ENCODE measurements around the gene KATNAL2.

KATNAL2 gene

DNA sequence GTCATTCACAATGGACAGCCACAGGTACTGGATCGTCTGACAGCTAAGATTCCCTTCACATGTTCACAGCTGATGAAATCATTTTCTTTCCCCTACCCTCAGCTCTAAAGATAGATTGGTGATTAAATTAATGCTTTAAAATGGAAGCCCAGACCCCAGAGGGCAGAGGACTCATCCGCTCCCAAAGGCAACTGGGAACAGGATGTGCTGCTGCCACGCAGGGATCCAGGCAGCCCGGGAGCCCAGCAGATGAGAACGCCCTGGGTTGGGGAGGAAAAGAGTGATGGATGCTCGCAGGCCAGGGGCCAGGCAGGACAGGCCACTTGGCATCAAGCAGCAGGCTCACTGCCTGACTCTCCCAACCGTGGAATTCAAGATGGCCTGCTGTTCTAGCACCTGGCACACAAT lies 191.6 kb downstream of the KATNAL2 start:
- H3K9me3 ChIP-seq (ENCODE audit: control insufficient read depth in 1 of 2, low read length in 2 of 2), result no peaks in the 10 kb centered on the region
- H3K4me1 ChIP-seq (ENCODE audit: control insufficient read depth in 1 of 2, insufficient read depth in 2 of 2, low read length in 2 of 2), result no peaks in the 10 kb centered on the region
- no peak overlapping the region for H3K4me3 ChIP-seq (ENCODE audit: low read depth in 1 of 2, low read length in 2 of 2)
- no peak overlapping the region for H3K27ac ChIP-seq (ENCODE audit: low read depth, low read length)
- H3K27me3 ChIP-seq (ENCODE audit: control insufficient read depth in 1 of 2, insufficient read depth in 2 of 2, low read length in 2 of 2), result no peaks in the 10 kb centered on the region
- no peak overlapping the region for H3K9ac ChIP-seq (ENCODE audit: low read depth in 1 of 2, low read length in 2 of 2)
- peaks cover 22 to 73% of the 10 kb centered on the region in 2 donors for H3K36me3 ChIP-seq (ENCODE audit: control insufficient read depth in 1 of 2, insufficient read depth in 2 of 2, low read length in 2 of 2)

DNA sequence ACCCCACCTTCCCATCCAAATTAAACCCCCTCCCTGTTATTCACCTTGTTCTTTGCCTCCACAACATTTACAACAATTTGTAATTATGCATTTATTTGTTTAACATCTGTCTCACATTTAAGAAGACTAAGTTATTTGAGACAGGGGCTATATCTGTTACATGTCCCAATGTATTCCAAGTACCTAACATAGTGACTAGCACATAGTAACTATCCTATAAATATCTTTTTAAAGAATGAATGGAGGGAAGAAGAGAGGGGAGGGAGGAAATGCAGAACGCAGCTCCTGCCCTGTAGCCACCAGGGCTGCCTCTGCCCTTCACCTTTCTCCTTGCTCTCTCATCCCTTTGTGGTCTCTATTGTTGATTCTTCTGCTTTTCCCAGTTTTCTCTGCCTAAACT lies 192.3 kb downstream of the KATNAL2 start:
- Histone ChIP-seq H3K27ac (ENCODE audit: low read depth, low read length) (no peak overlapping the region), H3K27me3 (ENCODE audit: control insufficient read depth in 1 of 2, insufficient read depth in 2 of 2, low read length in 2 of 2) (no peaks in the 10 kb centered on the region), H3K4me1 (ENCODE audit: control insufficient read depth in 1 of 2, insufficient read depth in 2 of 2, low read length in 2 of 2) (no peaks in the 10 kb centered on the region), H3K36me3 (ENCODE audit: control insufficient read depth in 1 of 2, insufficient read depth in 2 of 2, low read length in 2 of 2) (peaks cover 27 to 73% of the 10 kb centered on the region in 2 donors), H3K4me3 (ENCODE audit: low read depth in 1 of 2, low read length in 2 of 2) (no peak overlapping the region), H3K9me3 (ENCODE audit: control insufficient read depth in 1 of 2, low read length in 2 of 2) (no peaks in the 10 kb centered on the region), H3K9ac (ENCODE audit: low read depth in 1 of 2, low read length in 2 of 2) (no peak overlapping the region)

DNA sequence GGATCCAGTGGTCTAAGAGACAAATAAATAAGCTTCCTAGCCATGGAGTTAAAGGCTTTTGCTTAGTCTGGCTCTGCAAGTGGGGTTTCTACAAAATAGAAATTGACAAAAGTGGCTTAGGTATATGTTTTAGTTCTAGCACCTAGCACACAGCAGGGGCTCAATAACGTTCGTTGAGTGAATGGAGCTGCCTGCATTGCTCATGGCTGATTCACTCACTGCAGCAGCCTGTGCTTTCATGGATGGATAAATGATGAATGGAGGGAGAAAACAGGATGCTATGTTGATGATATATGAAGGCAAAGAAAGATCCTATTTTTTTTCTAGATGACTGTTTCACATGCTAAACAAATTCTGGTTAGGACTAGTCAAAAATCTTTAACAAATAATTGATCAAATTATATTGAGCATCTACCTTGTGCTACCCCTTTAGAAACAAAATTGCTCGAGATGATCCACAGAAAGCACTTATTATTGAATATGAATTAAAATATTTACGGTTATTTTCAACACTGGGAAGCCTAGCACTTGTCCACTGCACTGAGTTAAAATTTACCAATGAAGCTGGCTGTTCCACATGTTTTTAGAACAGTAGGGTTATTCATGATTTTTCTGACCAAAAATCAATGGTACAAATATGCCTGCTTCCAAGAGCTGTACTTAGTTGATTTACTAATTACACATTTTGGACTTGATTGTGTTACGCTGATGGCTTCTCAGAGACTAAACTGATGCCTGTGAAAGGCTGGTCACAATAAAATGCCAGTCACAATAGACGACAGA lies 193.3 kb downstream of the KATNAL2 start:
- H3K27ac ChIP-seq (ENCODE audit: low read depth, low read length), result no peak overlapping the region
- H3K27me3 ChIP-seq (ENCODE audit: control insufficient read depth in 1 of 2, insufficient read depth in 2 of 2, low read length in 2 of 2), result no peaks in the 10 kb centered on the region
- H3K9me3 ChIP-seq (ENCODE audit: control insufficient read depth in 1 of 2, low read length in 2 of 2), result no peaks in the 10 kb centered on the region
- H3K9ac ChIP-seq (ENCODE audit: low read depth in 1 of 2, low read length in 2 of 2), result no peak overlapping the region
- no peaks in the 10 kb centered on the region for H3K4me1 ChIP-seq (ENCODE audit: control insufficient read depth in 1 of 2, insufficient read depth in 2 of 2, low read length in 2 of 2)
- H3K36me3 ChIP-seq (ENCODE audit: control insufficient read depth in 1 of 2, insufficient read depth in 2 of 2, low read length in 2 of 2), result peaks cover 27 to 69% of the 10 kb centered on the region in 2 donors
- H3K4me3 ChIP-seq (ENCODE audit: low read depth in 1 of 2, low read length in 2 of 2), result no peak overlapping the region

GRCh38 chr18:47113796-47114540 lies 196.6 kb downstream of the KATNAL2 start:
- Histone ChIP-seq H3K4me3 (ENCODE audit: low read depth in 1 of 2, low read length in 2 of 2) (no peak overlapping the region), H3K9ac (ENCODE audit: low read depth in 1 of 2, low read length in 2 of 2) (no peak overlapping the region), H3K27ac (ENCODE audit: low read depth, low read length) (no peak overlapping the region), H3K36me3 (ENCODE audit: control insufficient read depth in 1 of 2, insufficient read depth in 2 of 2, low read length in 2 of 2) (peaks cover 18 to 53% of the 10 kb centered on the region in 2 donors), H3K4me1 (ENCODE audit: control insufficient read depth in 1 of 2, insufficient read depth in 2 of 2, low read length in 2 of 2) (no peaks in the 10 kb centered on the region), H3K27me3 (ENCODE audit: control insufficient read depth in 1 of 2, insufficient read depth in 2 of 2, low read length in 2 of 2) (no peaks in the 10 kb centered on the region), H3K9me3 (ENCODE audit: control insufficient read depth in 1 of 2, low read length in 2 of 2) (no peaks in the 10 kb centered on the region)

- H3K4me1 ChIP-seq (ENCODE audit: control insufficient read depth in 1 of 2, insufficient read depth in 2 of 2, low read length in 2 of 2), result no peaks in the 10 kb centered on the region
- H3K27me3 ChIP-seq (ENCODE audit: control insufficient read depth in 1 of 2, insufficient read depth in 2 of 2, low read length in 2 of 2), result no peaks in the 10 kb centered on the region
- H3K36me3 ChIP-seq (ENCODE audit: control insufficient read depth in 1 of 2, insufficient read depth in 2 of 2, low read length in 2 of 2), result peaks cover 17 to 47% of the 10 kb centered on the region in 2 donors
Observed at GRCh38 chr18:47115205-47115604, 197.8 kb downstream of the KATNAL2 start.

DNA sequence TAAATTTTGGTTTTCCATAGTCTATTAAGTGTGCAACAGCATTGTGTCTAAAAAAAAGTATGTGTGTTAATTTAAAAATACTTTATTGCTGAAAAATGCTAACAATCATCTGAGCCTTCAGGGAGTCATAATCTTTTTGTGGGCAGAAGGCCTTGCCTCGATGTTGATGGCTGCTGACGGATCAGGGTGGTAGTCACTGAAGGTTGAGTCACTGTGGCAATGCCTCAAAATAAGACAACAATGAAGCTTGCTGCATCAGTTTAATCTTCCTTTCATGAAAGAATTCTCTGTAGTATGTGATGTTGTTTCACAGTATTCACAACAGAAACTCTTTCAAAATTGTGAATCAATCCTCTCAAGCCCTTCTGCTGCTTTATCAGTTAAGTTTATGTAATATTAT lies 201.6 kb downstream of the KATNAL2 start:
- no peak overlapping the region for H3K27ac ChIP-seq (ENCODE audit: low read depth, low read length)
- no peaks in the 10 kb centered on the region for H3K4me1 ChIP-seq (ENCODE audit: control insufficient read depth in 1 of 2, insufficient read depth in 2 of 2, low read length in 2 of 2)
- H3K27me3 ChIP-seq (ENCODE audit: control insufficient read depth in 1 of 2, insufficient read depth in 2 of 2, low read length in 2 of 2), result no peaks in the 10 kb centered on the region
- H3K9me3 ChIP-seq (ENCODE audit: control insufficient read depth in 1 of 2, low read length in 2 of 2), result no peaks in the 10 kb centered on the region
- no peak overlapping the region for H3K4me3 ChIP-seq (ENCODE audit: low read depth in 1 of 2, low read length in 2 of 2)
- H3K9ac ChIP-seq (ENCODE audit: low read depth in 1 of 2, low read length in 2 of 2), result no peak overlapping the region
- peaks cover 9 to 16% of the 10 kb centered on the region in 2 donors for H3K36me3 ChIP-seq (ENCODE audit: control insufficient read depth in 1 of 2, insufficient read depth in 2 of 2, low read length in 2 of 2)

More at GRCh38 chr18:47115205-47115604, 197.8 kb downstream of the KATNAL2 start:
- Histone ChIP-seq H3K4me3 (ENCODE audit: low read depth in 1 of 2, low read length in 2 of 2) (no peak overlapping the region), H3K9me3 (ENCODE audit: control insufficient read depth in 1 of 2, low read length in 2 of 2) (no peaks in the 10 kb centered on the region), H3K27ac (ENCODE audit: low read depth, low read length) (no peak overlapping the region), H3K9ac (ENCODE audit: low read depth in 1 of 2, low read length in 2 of 2) (no peak overlapping the region)

GRCh38 chr18:47120428-47120827 lies 203.0 kb downstream of the KATNAL2 start:
- no peaks in the 10 kb centered on the region for H3K9me3 ChIP-seq (ENCODE audit: control insufficient read depth in 1 of 2, low read length in 2 of 2)
- H3K4me3 ChIP-seq (ENCODE audit: low read depth in 1 of 2, low read length in 2 of 2), result no peak overlapping the region
- H3K36me3 ChIP-seq (ENCODE audit: control insufficient read depth in 1 of 2, insufficient read depth in 2 of 2, low read length in 2 of 2), result peaks cover 0 to 5% of the 10 kb centered on the region in 2 donors
- H3K27ac ChIP-seq (ENCODE audit: low read depth, low read length), result no peak overlapping the region
- no peaks in the 10 kb centered on the region for H3K4me1 ChIP-seq (ENCODE audit: control insufficient read depth in 1 of 2, insufficient read depth in 2 of 2, low read length in 2 of 2)
- no peak overlapping the region for H3K9ac ChIP-seq (ENCODE audit: low read depth in 1 of 2, low read length in 2 of 2)
- H3K27me3 ChIP-seq (ENCODE audit: control insufficient read depth in 1 of 2, insufficient read depth in 2 of 2, low read length in 2 of 2), result no peaks in the 10 kb centered on the region

DNA sequence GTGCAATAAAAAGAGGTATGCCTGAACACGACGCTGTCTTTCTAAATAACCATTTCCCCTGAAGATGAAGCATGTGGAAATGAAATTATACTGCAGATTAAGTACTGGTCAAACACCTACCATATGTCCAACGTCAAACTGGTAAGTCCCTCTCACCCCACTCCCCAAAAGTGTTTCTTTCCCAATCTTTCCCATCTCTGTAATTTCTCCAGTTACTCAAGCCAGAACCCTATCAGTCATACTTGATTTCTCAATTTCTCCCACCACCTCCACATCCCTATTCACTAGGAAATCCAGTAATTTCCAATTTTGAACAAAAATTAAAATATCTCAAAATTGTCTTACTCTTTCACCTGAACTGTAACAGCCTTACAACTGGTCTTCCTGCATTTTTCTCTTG lies 203.7 kb downstream of the KATNAL2 start:
- Histone ChIP-seq H3K9ac (ENCODE audit: low read depth in 1 of 2, low read length in 2 of 2) (no peak overlapping the region), H3K27me3 (ENCODE audit: control insufficient read depth in 1 of 2, insufficient read depth in 2 of 2, low read length in 2 of 2) (no peaks in the 10 kb centered on the region), H3K4me3 (ENCODE audit: low read depth in 1 of 2, low read length in 2 of 2) (no peak overlapping the region), H3K9me3 (ENCODE audit: control insufficient read depth in 1 of 2, low read length in 2 of 2) (no peaks in the 10 kb centered on the region), H3K4me1 (ENCODE audit: control insufficient read depth in 1 of 2, insufficient read depth in 2 of 2, low read length in 2 of 2) (no peaks in the 10 kb centered on the region), H3K36me3 (ENCODE audit: control insufficient read depth in 1 of 2, insufficient read depth in 2 of 2, low read length in 2 of 2) (peaks cover 0 to 5% of the 10 kb centered on the region in 2 donors), H3K27ac (ENCODE audit: low read depth, low read length) (no peak overlapping the region)

DNA sequence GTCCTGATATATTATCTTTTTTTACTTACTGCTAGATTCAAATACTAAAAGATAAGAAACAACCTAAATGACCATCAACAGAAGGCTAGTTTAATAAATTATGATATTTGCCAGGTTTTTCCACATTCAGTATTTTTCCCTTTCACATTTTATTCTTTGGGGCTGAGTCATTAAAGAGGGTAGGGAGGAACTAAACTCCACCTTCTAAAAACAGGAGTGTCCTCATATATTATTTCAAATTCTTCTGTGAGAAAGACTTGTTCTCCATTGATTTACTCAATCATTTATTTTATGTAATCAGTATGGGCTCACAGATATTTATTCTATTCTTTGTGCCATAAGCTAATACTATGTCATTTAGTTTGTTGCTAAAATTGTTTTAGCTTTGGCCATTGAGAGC lies 223.9 kb downstream of the KATNAL2 start:
- Histone ChIP-seq H3K4me3 (ENCODE audit: low read depth in 1 of 2, low read length in 2 of 2) (no peak overlapping the region), H3K9me3 (ENCODE audit: control insufficient read depth in 1 of 2, low read length in 2 of 2) (no peaks in the 10 kb centered on the region), H3K36me3 (ENCODE audit: control insufficient read depth in 1 of 2, insufficient read depth in 2 of 2, low read length in 2 of 2) (peaks cover 0 to 5% of the 10 kb centered on the region in 2 donors), H3K27me3 (ENCODE audit: control insufficient read depth in 1 of 2, insufficient read depth in 2 of 2, low read length in 2 of 2) (no peaks in the 10 kb centered on the region), H3K9ac (ENCODE audit: low read depth in 1 of 2, low read length in 2 of 2) (no peak overlapping the region), H3K4me1 (ENCODE audit: control insufficient read depth in 1 of 2, insufficient read depth in 2 of 2, low read length in 2 of 2) (no peaks in the 10 kb centered on the region), H3K27ac (ENCODE audit: low read depth, low read length) (no peak overlapping the region)

DNA sequence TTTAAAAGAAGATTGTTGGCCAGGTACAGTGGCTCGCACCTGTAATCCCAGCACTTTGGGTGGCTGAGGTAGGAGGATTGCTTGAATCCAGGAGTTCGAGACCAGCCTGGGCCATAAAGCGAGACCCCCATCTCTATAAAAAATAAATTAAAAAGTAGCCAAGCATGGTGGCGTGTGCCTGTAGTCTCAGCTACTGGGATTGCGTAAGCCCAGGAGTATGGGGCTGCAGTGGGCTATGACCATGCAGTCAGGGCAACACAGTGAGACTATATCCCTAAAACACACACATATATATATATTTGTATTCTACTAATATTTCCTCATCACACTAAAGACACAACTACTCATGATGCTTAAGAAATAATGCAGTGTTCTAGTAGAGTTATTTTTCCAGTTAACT lies 225.8 kb downstream of the KATNAL2 start:
- Histone ChIP-seq H3K4me1 (ENCODE audit: control insufficient read depth in 1 of 2, insufficient read depth in 2 of 2, low read length in 2 of 2) (no peaks in the 10 kb centered on the region), H3K9me3 (ENCODE audit: control insufficient read depth in 1 of 2, low read length in 2 of 2) (no peaks in the 10 kb centered on the region), H3K27me3 (ENCODE audit: control insufficient read depth in 1 of 2, insufficient read depth in 2 of 2, low read length in 2 of 2) (no peaks in the 10 kb centered on the region), H3K9ac (ENCODE audit: low read depth in 1 of 2, low read length in 2 of 2) (no peak overlapping the region), H3K36me3 (ENCODE audit: control insufficient read depth in 1 of 2, insufficient read depth in 2 of 2, low read length in 2 of 2) (no peaks in the 10 kb centered on the region), H3K27ac (ENCODE audit: low read depth, low read length) (no peak overlapping the region), H3K4me3 (ENCODE audit: low read depth in 1 of 2, low read length in 2 of 2) (no peak overlapping the region)
